K562 (cell line): Measurements from ENCODE around the gene NUP210. TPM values are rescaled to one million over a fixed set of nuclear protein-coding genes. Genes with fewer than 3 reads are reported as not detected.

Experiments used
- CCNT2 ChIP-seq: IDR thresholded peaks from 2 replicates; pipeline ENCODE4 v1.6.1; 2011; ENCODE audit warnings: borderline replicate concordance, low read depth, mild to moderate bottlenecking, moderate library complexity, mixed read lengths, low read length; ENCODE audit not compliant: insufficient read length; ENCODE audit errors: extremely low read depth
- CTCFL ChIP-seq: IDR thresholded peaks from 2 replicates; pipeline ENCODE4 v1.6.1; 2011; ENCODE audit warnings: borderline replicate concordance, low read depth, mild to moderate bottlenecking, moderate library complexity, low read length; ENCODE audit not compliant: insufficient read depth, poor library complexity, severe bottlenecking
- E2F3 ChIP-seq: fragments of 250-450 bp; sonication (Bioruptor Pico); IDR thresholded peaks from 2 replicates; pipeline ENCODE4 v1.4.0; 2020; ENCODE audit warnings: mild to moderate bottlenecking
- FOXM1 ChIP-seq, 2 experiments: fragments of 450-650 bp in 1 of 2; sonication (generic) in 1 of 2; formaldehyde crosslinking in 1 of 2; IDR thresholded peaks; 2 replicates each; pipeline versions ENCODE4 v1.6.1 to v1.9.0; 2017 to 2022; ENCODE audit warnings: low read depth in 2 of 2, mild to moderate bottlenecking in 2 of 2, missing genetic modification reagents in 1 of 2, moderate library complexity in 1 of 2
- KDM5B ChIP-seq: fragments of 200-600 bp; sonication (generic); IDR thresholded peaks from 2 replicates; pipeline ENCODE4 v1.6.1; 2012; ENCODE audit warnings: low read depth, mild to moderate bottlenecking, moderate library complexity, low read length, control low read depth, inconsistent platforms; ENCODE audit not compliant: insufficient replicate concordance
- MAZ ChIP-seq, 2 experiments: fragments of 450-650 bp in 1 of 2; sonication (generic) in 1 of 2; formaldehyde crosslinking; IDR thresholded peaks in 1 of 2; conservative IDR thresholded peaks in 1 of 2; 2 replicates each; pipeline versions ENCODE4 v1.4.0 to v1.5.0; 2020; ENCODE audit warnings: mild to moderate bottlenecking in 1 of 2, missing genetic modification reagents in 1 of 2
- NR1H2 ChIP-seq: sonication (generic); formaldehyde crosslinking; IDR thresholded peaks from 2 replicates; pipeline ENCODE4 v1.4.0; 2020; ENCODE audit warnings: mild to moderate bottlenecking, missing genetic modification reagents
- POLR2A ChIP-seq: fragments of 450-650 bp; conservative IDR thresholded peaks from 2 replicates; pipeline ENCODE4 v1.6.1; 2016
- POLR2AphosphoS5 ChIP-seq: IDR thresholded peaks from 2 replicates; pipeline ENCODE4 v1.6.1; 2011; ENCODE audit warnings: mild to moderate bottlenecking, low read depth, low read length, moderate library complexity; ENCODE audit not compliant: control insufficient read depth, insufficient read depth
- SAP30 ChIP-seq: fragments of 200-600 bp; sonication (generic); IDR thresholded peaks from 2 replicates; pipeline ENCODE4 v1.6.1; 2012; ENCODE audit warnings: borderline replicate concordance, low read depth, mild to moderate bottlenecking, moderate library complexity, low read length, control low read depth, inconsistent platforms; ENCODE audit not compliant: insufficient read depth, poor library complexity, severe bottlenecking
- ZC3H11A ChIP-seq: IDR thresholded peaks from 2 replicates; pipeline ENCODE4 v1.6.1; 2012; ENCODE audit warnings: low read depth, low read length, improper control_type of control experiment
- ZNF445 ChIP-seq: fragments of 250-450 bp; sonication (Bioruptor Pico); IDR thresholded peaks from 2 replicates; pipeline ENCODE4 v1.4.0; 2020; ENCODE audit warnings: low read depth, mild to moderate bottlenecking, moderate library complexity
- ZNF609 ChIP-seq: sonication (generic); formaldehyde crosslinking; IDR thresholded peaks from 2 replicates; pipeline ENCODE4 v1.8.1; 2023; ENCODE audit warnings: missing genetic modification reagents, mild to moderate bottlenecking, borderline replicate concordance
- ZNF740 ChIP-seq, 3 experiments: fragments of 200-800 bp in 1 of 3; sonication (Bioruptor generic) in 1 of 3; sonication (generic) in 1 of 3; formaldehyde crosslinking in 1 of 3; IDR thresholded peaks; 2 replicates each; pipeline versions ENCODE4 v1.6.1 to v1.8.0; 2016 to 2022; ENCODE audit warnings: mild to moderate bottlenecking in 2 of 3, missing compliant biosample characterization in 2 of 3, missing genetic modification characterization in 2 of 3, missing genetic modification reagents in 1 of 3
- ZNF830 ChIP-seq: fragments of 250-450 bp; sonication (Bioruptor Pico); IDR thresholded peaks from 2 replicates; pipeline ENCODE4 v1.5.0; 2021; ENCODE audit warnings: mild to moderate bottlenecking
- polyA plus RNA-seq, 8 experiments: library from polyadenylated mRNA; depleted of rRNA in 4 of 8; stranded (reverse) in 5 of 8; unstranded in 3 of 8; fragments of >200 nt; fragmentation: Nextera tagmentation in 2 of 8; fragmentation: Illumina TruSeq in 1 of 8; extraction: Ambion mirVana in 2 of 8; extraction: Trizol in 1 of 8; gene quantifications; 2 replicates each; pipeline versions ENCODE4 v1.2.1 to v1.2.3, GENCODE V29; 2011 to 2014; ENCODE audit warnings: inconsistent platforms in 1 of 8, missing spikeins in 1 of 8
- total RNA-seq, 7 experiments: library from RNA; depleted of rRNA in 6 of 7; stranded (reverse); fragments of >200 nt in 6 of 7; fragmentation: Illumina TruSeq in 2 of 7; extraction: Trizol in 2 of 7; gene quantifications; 2 replicates each; pipeline versions ENCODE4 v1.2.1 to v1.2.3, GENCODE V29; 2011 to 2021; ENCODE audit warnings: low replicate concordance in 1 of 7

Gene NUP210
- total and polyA plus RNA-seq, 9 of the 15 experiments (the other 6 are each of a cell fraction or from before 2014, with no cell fraction given): 1.2 to 138 (median 44.0) TPM

GRCh38 chr3:13420045-13420830, at the start of gene NUP210 (continued):
- TF ChIP-seq KDM5B: peak; percentile 57
- peak; percentile 74 for TF ChIP-seq CCNT2
- TF ChIP-seq ZNF740 (CRISPR knock-in tag; IDR thresholded peaks at IDR 0.05): no peak
- no peak for TF ChIP-seq ZNF740 (tag; IDR thresholded peaks at IDR 0.05)
- peak in 1 of 2 experiments; percentile 57; a peak in 2 of 4 replicates for TF ChIP-seq MAZ (CRISPR knock-in tag; conservative IDR thresholded peaks at IDR 0.05 in 1 of 2, IDR thresholded peaks at IDR 0.05 in 1 of 2)
- peak; percentile 45; the same call in 1 of the 2 replicates for TF ChIP-seq POLR2AphosphoS5
- TF ChIP-seq POLR2A: peak; percentile 58; the same call in 1 of the 2 replicates
- TF ChIP-seq ZNF445 (CRISPR knock-in tag): no peak
- TF ChIP-seq SAP30: peak; percentile 57
- no peak for TF ChIP-seq ZNF609 (CRISPR knock-in tag)
- peak; percentile 22 for TF ChIP-seq CTCFL
- peak; percentile 79; the same call in 1 of the 2 replicates for TF ChIP-seq ZNF830 (CRISPR knock-in tag)
- TF ChIP-seq FOXM1 (IDR thresholded peaks at IDR 0.05; ENCODE audit: low read depth): no peak
- TF ChIP-seq FOXM1 (CRISPR knock-in tag; IDR thresholded peaks at IDR 0.05; ENCODE audit: low read depth): 0 out of 2 replicates have a peak, but pooled peaks have one; percentile 39
- no peak for TF ChIP-seq ZC3H11A
- peak; percentile 94 for TF ChIP-seq E2F3
- TF ChIP-seq NR1H2 (CRISPR knock-in tag): 0 out of 2 replicates have a peak, but pooled peaks have one; percentile 8
